ENCODE results near the gene TNXB.
"Not testable (repeated sequence)": the region's sequence is repeated elsewhere in the genome, so short reads cannot be mapped to it uniquely, and the experiment has no call there.

TNXB gene

GRCh38 chr6:32056254-32056653, 52.9 kb downstream of the TNXB start:
- no peak for DNase-seq (ENCODE audit: low spot score)

GRCh38 chr6:32055756-32056155, 53.4 kb downstream of the TNXB start:
- DNase-seq (ENCODE audit: low spot score), result not testable (repeated sequence)

DNA sequence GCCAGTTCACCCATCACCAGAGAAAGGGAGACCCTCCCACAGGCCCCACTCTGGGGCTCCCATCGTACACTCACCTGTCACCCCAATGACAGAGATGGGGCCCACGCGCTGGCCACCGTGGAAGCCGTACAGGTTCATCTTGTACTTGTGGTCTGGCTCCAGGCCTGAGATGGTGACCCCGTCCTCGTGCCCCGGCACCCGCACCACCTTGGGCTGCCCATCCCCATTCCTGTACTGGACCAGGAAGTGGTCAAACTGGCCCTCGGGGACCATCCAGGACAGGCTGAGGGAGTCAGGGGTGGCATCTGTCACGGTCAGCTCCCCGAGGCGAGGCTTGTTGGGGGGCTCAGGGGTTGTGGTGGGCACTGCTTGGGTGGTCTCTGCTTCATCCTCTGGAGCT, 55.8 kb downstream of the TNXB start:
- not testable (repeated sequence) for DNase-seq (ENCODE audit: low spot score)

- not testable (repeated sequence) for DNase-seq (ENCODE audit: low spot score)
These were observed 56.5 kb downstream of the TNXB start for GRCh38 chr6:32052626-32053025.

- DNase-seq (ENCODE audit: low spot score), result no peak
These were observed 58.6 kb downstream of the TNXB start for GRCh38 chr6:32050562-32050961.

GRCh38 chr6:32049736-32050135, 59.4 kb downstream of the TNXB start:
- not testable (repeated sequence) for DNase-seq (ENCODE audit: low spot score)

DNA sequence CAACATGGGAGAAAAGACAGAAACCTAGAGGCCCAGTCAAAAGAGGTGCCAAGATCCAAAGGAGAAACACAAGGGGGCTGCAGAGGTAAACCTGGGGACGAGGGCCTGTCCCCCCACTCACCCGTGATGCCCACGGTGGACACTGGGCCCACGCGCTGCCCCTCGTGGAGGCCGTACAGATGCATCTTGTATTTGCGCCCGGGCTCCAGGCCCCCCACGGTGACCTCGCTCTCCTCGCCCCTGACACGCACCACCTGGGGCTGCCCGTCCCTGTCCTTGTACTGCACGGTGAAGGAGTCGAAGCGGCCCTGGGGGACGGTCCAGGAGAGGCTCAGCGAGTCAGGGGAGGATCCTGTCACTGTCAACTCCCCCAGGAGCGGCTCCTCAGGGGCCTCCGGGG, 60.0 kb downstream of the TNXB start:
- DNase-seq (ENCODE audit: low spot score), result not testable (repeated sequence)

GRCh38 chr6:32047855-32048766, 61.0 kb downstream of the TNXB start:
- DNase-seq (ENCODE audit: low spot score), result peak; percentile 84

- no peak for DNase-seq (ENCODE audit: low spot score)
These were observed 61.6 kb downstream of the TNXB start for GRCh38 chr6:32047539-32047854.

DNA sequence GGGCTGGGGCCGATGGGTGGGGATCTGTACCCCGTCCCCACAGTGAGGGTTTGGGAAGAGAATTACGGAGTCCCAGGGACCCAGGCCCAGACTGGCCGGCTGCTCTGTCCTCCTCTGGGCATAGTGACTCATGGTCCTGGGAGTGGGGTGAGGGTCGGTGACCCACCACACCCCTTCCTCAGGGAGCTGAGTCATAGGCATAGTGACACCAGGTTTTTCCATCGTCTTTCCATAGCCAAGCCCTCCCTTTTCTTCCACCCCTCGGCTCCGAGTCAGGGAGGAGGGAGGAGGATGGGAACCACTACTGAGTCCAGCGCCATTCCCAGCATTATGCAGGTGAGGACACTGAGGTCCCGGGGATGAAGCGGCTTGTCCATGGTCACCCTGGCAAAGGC, 62.1 kb downstream of the TNXB start:
- no peak for DNase-seq (ENCODE audit: low spot score)

DNA sequence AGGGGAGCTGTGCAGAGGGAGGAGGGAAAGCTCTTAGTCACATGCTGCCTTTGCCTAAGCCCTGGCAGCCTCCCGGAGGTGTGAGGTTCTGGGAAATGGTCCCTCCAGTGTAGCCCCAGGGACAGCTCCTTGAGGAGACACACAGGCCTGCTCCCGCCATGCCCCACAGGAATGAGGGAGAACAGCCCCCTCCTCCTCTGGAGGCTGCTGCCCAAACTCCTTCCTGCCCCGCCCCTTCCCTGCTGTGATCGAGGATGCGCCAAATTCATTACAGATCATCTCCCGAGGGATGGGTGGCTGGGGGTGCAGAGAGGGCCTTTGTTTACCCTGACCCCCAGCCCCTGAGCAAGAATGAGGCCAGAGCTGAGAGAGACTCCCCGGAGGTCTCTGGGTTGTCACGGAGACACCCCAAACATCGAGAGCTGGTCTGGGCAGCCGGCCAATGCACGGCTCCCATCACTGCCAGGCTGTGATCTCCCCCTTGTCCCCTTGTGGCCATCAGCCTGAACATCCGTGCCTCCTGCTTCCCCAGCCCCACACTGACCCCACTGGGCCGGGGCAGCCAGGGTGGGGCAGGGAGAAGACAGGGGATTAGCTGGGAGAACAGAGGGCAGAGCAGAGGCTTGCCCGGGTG, 62.6 kb downstream of the TNXB start:
- peak; percentile 56 for DNase-seq (ENCODE audit: low spot score)

DNA sequence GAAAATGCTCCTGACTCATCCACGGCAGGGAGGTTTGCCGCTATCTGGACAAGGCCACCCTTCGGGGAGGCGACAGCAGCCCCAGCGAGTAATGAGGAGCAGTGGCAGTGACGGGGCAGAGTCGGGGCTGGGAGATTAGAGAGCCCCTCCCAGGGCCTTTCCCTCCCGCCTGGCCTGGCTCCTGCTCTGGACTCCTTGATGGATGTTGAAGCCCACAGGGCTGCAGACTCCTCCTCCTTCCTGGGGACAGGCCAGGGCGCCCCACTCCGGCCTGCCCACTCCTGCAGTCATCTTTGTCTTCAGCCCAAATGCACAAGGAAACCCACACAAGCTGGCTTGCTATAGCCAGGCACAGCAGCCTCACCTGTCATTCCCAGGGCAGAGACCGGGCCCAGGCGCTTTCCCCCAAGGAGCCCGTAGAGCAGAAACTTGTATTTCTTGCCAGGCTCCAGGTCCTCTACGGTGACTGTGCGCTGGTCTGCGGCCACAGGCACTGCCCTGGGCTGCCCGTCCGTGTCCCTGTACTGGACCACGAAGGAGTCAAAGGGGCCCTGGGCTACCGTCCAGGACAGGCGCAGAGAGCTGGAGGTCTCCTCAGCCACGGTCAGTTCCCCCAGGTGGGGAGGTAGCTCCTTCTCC, 63.2 kb downstream of the TNXB start:
- DNase-seq (ENCODE audit: low spot score), result peak; percentile 43

GRCh38 chr6:32044916-32045315, 64.2 kb downstream of the TNXB start:
- not testable (repeated sequence) for DNase-seq (ENCODE audit: low spot score)

GRCh38 chr6:32043589-32044380, 65.4 kb downstream of the TNXB start:
- DNase-seq (ENCODE audit: low spot score), result not testable (repeated sequence)

DNA sequence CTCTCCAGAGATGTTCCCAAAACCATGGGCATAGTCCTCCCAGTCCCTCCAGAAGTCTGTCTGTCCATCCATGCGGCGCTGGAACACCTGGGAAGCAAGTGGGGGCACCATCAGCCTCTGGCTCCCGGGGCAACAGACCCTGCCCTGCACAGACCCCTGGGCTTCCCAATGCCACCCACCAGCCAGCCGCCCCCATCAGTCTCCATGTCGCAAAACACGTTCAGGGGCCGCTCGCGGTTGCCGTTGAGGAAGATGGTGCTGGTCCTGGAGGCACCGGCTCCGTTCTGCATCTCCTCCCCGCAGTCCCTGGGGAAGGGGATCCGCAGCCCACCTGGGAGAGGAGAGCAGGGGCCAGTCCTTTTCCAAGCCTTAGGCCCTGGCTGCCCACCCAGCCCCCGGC, 66.9 kb downstream of the TNXB start:
- DNase-seq (ENCODE audit: low spot score), result not testable (repeated sequence)

- DNase-seq (ENCODE audit: low spot score), result not testable (repeated sequence)
These were observed 67.8 kb downstream of the TNXB start for GRCh38 chr6:32041385-32041784.

- DNase-seq (ENCODE audit: low spot score), result not testable (repeated sequence)
These were observed 68.2 kb downstream of the TNXB start for GRCh38 chr6:32041050-32041321.

GRCh38 chr6:32040299-32041049, 68.7 kb downstream of the TNXB start:
- not testable (repeated sequence) for DNase-seq (ENCODE audit: low spot score)

DNA sequence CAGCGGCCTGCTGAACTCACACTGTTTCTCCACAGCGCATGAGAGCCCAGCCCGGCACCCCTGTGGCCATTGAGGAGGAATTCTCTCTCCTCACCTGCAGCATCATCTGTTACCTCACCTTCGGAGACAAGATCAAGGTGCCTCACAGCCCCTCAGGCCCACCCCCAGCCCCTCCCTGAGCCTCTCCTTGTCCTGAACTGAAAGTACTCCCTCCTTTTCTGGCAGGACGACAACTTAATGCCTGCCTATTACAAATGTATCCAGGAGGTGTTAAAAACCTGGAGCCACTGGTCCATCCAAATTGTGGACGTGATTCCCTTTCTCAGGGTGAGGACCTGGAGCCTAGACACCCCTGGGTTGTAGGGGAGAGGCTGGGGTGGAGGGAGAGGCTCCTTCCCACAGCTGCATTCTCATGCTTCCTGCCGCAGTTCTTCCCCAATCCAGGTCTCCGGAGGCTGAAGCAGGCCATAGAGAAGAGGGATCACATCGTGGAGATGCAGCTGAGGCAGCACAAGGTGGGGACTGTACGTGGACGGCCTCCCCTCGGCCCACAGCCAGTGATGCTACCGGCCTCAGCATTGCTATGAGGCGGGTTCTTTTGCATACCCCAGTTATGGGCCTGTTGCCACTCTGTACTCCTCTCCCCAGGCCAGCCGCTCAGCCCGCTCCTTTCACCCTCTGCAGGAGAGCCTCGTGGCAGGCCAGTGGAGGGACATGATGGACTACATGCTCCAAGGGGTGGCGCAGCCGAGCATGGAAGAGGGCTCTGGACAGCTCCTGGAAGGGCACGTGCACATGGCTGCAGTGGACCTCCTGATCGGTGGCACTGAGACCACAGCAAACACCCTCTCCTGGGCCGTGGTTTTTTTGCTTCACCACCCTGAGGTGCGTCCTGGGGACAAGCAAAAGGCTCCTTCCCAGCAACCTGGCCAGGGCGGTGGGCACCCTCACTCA, 69.5 kb downstream of the TNXB start:
- DNase-seq (ENCODE audit: low spot score), result not testable (repeated sequence)

- not testable (repeated sequence) for DNase-seq (ENCODE audit: low spot score)
These were observed 70.3 kb downstream of the TNXB start for GRCh38 chr6:32038878-32039277.

Data from ecto neural progenitor cell (in vitro differentiated cells).